ENCODE measurements around the gene TLL2.

DNA sequence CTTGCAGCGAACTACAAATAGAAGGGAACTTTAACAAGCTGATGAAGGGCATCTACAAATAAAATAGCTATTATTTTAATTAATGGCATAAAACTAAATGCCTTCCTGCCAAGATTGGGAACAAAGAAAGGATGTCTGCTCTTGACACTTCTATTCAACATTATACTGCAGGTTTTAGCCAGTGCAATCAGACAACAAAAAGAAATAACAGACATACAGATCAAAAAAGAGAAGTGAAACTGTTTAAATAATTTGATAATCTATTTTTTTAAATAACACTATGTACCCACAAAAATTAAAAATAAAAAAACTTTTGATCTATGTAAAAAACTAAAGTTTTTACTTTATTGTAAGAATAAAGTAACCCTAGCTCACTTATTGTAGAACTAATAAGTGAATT is 22.4 kb upstream of the TLL2 start:
- TF ChIP-seq, protein P1, sequence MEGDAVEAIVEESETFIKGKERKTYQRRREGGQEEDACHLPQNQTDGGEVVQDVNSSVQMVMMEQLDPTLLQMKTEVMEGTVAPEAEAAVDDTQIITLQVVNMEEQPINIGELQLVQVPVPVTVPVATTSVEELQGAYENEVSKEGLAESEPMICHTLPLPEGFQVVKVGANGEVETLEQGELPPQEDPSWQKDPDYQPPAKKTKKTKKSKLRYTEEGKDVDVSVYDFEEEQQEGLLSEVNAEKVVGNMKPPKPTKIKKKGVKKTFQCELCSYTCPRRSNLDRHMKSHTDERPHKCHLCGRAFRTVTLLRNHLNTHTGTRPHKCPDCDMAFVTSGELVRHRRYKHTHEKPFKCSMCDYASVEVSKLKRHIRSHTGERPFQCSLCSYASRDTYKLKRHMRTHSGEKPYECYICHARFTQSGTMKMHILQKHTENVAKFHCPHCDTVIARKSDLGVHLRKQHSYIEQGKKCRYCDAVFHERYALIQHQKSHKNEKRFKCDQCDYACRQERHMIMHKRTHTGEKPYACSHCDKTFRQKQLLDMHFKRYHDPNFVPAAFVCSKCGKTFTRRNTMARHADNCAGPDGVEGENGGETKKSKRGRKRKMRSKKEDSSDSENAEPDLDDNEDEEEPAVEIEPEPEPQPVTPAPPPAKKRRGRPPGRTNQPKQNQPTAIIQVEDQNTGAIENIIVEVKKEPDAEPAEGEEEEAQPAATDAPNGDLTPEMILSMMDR (IDR thresholded peaks at IDR 0.05), result no peak
- no peak for TF ChIP-seq POLR2A (IDR thresholded peaks at IDR 0.05)
